Body of pancreas (tissue), 4 donors: ENCODE measurements around the gene ABHD17A.

Experiments
- CTCF ChIP-seq, 7 experiments: fragments of 450-650 bp in 4 of 7; fragments of 200-600 bp in 3 of 7; sonication (generic) in 3 of 7; IDR thresholded peaks; one replicate each; pipeline ENCODE4 v1.5.1; 2016 to 2019; ENCODE audit warnings: antibody characterized with exemption in 7 of 7
- POLR2A ChIP-seq, 3 donors: fragments of 450-650 bp; IDR thresholded peaks; one replicate each; pipeline ENCODE4 v1.6.1; 2016; ENCODE audit warnings: antibody characterized with exemption in 3 of 3, mild to moderate bottlenecking in 2 of 3

GRCh38 chr19:1841209-1841924, 43.9 kb downstream of the ABHD17A start:
- TF ChIP-seq POLR2A (IDR thresholded peaks at IDR 0.05) (no peak), CTCF (IDR thresholded peaks at IDR 0.05) (no peak)
